GM21390 (cell line): ENCODE measurements around the gene SLC25A41.

Experiments used
- ATAC-seq: cut with Tn5 transposase; IDR thresholded peaks from one replicate; pipeline ENCODE4 v1.9.1; 2021; ENCODE audit not compliant: unreplicated experiment

Gene SLC25A41

DNA sequence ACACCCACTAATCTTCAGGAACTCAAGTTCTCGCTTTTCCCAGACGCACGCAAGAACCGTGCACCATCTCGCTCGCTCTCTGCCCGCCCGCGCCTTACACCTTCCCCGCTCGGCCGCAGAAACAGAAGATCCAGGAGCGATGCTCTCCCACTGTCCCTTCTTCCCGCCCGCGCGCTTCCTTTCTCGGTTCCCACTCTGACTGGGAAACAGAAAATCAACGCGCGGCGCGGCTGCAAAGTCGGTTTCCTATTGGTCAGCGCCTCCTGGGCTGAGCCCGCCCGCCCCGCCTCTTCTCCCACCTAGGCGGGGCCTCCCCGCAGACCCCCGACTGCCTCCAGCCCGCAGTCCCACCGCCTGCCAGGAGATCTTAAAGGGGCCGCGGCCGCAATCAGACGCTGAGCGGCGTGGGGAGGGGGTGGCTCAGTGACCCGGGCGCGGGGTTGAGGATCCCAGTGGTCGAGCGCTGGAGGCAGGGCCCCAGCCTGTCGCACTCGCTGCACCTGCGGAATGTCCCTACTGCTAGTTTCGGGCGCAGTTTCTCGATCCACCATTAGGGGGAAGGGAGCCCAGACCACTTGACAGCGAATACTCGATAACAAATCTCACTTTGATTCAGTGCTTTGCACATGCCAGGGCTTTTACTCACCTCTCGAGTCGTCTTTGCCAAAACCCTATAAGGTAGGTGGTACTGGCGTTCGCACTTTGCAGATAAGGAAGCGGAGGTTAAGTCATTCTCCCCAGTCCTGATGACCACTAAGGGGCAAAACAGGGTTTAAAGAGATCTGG is 26.7 kb upstream of the SLC25A41 start:
- peak; percentile 71 for ATAC-seq

DNA sequence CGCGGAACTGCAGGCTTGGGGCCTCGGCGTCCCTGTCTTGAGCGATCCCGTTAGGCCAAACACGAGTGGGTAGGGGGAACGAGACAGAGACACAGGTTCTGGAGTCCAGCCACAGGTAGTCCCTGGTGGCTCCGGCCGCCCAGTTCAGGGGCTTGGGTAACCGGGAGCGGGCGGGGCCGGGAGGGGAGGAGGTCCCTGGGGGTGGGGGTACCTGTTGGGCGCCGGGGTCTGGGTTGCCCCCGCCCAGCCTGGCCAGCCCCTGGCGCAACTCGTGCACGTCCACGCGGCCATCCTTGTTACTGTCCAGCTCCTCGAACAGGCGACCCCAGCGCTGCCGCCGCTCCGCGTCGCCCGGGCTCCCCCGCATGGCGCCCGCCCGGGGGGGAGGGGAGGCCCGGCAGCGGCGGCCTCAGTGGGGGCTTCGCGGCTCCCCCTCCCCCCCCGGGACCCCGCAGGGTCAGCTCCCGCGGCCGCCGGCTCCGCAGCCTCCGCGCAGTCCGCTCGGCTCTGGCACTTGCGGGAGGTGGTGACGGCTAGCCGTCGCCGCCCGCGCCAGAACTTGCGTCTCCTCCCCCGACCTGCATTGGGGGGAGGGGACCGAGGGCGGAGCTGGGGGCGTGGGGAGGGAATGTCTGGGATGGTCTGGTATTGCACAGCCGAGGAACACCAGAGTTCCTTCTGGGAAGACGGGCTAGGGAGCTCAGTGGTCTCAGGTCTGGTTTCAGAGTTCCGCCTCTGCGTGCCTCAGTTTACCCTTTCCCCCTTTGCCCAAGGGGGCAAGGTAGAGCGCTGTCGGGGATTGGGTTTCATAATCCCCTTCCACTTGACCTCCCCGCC is 25.9 kb upstream of the SLC25A41 start, which contains the start of gene SLC25A23:
SLC25A23 (minus strand) TSS at position 531 of the 837 bp plus-strand sequence; CDS start at position 367, 164 bp downstream.
- ATAC-seq, result peak; percentile 37

DNA sequence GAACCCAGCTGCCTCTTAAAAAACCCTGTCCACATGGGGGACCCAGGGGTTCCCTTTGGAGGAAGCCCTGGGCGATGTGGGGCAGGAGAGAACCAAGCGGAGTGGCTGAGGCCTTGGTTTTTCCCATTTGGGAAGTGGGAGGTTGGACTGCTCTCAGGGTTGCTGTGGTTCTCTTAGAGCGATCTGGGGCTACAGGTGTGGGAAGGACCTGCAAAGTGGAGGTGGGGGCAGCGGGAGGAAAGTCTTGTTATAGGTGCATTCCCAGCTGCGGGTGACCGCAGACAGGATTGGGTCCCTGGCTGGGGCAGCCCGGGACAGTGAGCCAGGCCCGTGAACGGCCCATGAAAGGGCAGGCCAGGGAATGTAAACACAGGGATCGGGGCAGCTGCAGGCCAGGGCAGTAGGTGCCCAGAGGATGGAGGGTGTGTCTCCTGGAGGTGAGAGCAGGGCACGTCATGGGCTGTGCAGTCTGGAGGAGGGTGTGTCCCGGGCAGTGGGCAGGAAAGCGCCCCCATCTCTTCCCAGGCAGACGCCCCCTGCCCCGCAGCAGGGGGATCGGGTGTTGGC is 25.2 kb upstream of the SLC25A41 start:
- ATAC-seq, result no peak

DNA sequence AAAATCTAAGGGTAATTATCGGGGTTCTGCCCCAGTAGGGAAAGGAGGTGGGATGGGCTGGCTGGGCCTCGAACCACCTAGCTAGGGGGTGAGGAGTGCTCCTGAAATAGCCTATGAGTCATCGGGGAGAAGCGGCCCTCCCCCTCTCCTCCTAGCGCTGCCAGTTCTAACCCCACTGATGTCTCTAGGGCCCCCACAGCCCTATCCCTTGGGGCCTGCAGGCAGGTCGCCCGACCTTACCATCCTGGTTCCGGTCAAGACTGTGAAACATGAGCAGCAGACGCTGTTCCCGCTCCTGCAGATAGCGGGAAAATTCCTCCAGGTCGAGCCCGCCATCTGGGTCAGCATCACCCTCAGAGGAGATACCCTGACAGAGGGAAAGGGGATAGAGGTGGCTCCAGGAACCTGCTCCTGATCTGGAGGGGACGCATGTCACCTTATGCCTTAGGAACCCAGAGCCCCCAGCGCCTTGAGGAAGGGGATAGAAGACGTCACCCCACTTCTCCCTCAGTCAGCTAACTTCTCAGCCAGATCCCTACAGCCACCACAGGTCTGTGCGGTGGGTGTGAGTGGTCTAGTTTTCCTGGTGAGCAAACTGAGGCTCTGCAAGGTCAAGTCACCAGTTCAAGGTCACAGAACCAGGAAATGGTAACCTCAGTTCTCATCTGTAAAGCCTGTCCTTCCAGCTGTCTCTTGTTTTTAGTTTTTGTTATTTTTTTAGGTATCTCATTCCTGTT is 24.6 kb upstream of the SLC25A41 start:
- ATAC-seq, result no peak

DNA sequence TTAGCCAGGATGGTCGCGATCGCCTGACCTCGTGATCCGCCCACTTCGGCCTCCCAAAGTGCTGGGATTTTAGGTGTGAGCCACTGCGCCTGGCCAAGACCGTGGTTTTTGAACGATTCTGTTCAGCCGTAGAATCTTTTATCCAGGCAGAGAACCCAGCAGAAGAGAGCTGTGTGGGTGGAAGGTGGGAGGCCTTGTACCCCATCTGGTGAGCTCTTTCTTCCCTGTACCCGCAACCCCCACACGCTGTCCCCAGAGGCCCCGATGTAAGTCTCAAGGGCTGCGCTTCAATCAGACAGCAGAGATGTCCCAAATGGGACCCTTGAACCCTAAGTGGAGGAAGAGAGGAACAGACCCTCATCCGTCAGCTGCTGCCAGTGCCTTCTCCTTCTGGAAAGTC is 22.4 kb upstream of the SLC25A41 start:
- no peak for ATAC-seq

DNA sequence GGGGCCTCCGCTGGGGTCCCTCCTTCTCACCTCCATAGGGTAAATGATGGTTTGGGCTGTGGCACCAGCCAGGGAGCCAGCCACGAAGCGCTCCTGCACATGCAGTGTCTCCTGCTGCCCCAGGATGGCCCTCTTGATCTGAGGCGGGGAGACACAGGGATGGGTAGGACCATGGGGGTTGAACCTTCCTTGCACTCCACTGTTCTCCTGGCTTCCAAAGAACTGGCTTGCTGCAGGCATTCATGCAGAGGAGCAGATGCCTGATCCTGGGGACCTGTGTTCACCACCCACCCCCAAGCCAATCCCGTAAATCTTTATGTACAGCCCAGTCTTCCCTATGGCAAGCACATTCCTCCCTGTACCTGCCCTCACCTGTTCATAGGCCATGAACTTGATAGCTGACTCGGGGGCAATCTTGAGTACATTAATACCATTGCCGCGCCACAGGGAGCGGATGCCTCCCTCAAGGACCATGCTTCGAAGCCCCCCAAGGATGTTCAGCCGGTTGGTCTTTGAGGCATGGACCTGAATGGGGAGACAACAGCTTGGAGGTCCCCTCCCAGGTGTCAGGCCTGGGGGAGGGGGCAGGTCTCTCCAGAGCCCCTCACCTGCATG is 20.5 kb upstream of the SLC25A41 start:
- ATAC-seq, result no peak

DNA sequence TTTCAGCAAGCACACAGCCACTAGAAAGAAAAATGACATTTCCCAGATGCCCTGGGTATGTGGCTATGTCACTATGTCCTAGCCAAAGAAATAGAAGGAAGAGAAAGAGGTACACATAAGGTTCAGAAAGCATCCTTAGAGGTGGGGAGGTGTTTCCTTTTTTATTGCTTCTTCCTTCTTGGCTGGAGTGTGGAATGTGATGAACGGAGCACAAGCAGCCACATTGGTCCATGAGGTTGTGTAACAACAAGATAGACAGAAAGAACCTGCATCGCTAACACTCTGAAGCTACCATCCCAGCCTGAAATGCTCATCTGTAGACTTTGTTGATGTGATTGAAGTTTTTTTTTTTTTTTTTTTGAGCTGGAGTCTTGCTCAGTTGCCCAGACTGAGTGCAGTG is 19.3 kb upstream of the SLC25A41 start:
- ATAC-seq, result no peak

DNA sequence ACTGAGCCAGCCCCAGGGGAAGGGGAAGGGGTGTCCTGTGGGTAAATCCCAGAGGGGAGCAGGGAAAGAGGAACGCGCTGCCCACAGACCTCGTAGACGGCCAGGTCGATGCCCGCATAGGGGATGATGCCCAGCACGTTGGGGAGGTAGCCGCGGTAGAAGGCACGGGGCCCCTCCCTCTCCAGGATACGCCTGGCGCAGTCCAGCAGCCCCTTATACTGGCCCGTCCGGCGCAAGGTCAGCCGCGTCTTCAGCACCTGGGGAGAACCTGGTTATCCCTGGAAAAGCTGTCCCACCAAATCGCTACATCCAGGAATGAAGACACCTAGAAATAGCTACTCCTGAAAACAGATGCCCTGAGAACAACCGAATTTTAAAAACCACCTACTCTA is 18.7 kb upstream of the SLC25A41 start:
- no peak for ATAC-seq

DNA sequence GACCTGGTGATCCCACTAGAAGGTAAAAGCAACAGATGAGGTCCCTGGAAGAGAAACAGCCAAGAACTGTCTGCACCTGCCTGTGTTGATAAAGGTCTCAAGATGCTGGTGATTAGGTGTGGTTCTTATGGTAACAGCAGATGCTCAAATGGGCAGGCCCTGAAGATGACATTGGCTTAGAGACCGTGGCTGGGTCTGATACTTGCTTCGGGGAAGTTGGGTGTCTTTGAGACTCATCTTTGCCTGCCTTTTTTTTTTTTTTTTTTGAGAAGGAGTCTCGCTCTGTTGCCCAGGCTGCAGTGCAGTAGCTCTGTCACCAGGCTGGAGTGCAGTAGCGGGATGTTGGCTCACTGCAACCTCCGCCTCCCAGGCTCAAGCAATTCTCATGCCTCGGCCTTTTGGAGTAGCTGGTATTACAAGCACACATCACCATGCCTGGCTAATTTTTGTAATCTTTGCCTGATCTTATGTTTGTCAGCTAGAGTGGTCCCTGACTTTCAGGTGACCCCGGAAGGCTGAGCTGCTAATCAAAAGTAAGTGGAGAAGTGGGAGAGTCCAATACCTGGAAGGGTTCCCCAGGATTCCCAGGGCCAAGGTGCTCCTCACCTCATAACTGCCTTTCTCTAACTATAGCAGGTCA is 18.1 kb upstream of the SLC25A41 start:
- no peak for ATAC-seq

DNA sequence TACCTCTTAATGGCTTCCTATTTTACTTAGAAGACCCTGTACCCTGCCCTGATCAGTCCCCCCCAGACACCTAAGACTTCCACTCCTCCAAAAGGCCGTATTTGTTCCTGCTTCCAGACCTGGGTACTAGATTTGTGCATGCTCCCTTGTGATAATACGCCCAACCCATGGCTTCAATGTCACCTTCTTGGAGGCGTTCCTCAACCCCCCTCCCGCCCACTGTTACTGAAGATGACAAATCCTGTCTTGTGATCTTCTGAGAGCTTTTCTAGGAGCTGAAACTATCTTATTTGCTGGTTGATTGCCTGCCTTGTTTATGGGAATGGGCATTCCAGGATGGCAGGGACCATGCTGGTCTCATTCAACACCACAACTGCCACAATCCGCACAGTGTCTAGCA is 16.6 kb upstream of the SLC25A41 start:
- ATAC-seq, result no peak

DNA sequence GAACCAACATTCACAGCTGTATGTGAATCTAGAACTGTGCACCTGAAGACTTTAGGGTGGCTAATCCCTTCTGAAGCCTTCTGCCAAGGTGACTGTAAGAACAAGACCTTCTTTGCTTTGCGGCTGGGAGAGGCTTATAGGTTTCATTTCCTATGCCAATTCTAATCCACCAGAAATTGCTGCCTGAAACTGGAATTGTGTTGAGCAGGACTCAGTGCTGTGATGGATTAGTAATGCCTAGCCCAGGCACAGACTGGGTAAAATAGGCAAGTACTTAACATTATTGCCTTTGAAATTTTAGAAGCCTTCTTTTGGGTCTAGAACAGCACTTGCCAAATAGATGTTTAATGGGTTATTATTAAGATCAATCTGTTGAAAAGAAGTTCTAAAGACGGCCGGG is 14.5 kb upstream of the SLC25A41 start:
- no peak for ATAC-seq

DNA sequence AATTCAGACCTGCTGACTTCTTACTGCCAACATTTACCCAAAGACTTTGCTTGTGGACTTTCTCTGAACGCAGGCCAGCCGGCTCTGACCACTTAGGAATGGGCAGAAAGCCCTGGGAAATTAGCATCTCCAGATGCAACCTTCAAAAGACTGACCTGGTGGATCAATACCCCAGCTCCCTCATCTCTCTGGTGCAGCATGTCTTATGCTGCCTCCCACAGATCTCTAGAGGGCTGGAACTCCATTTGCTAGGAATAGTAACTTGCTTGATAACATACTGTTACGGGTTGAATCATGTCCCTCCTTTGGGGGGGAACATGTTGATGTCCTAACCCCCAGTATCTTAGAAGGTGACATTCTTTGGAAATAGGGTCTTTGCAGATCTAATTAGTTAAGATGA is 12.9 kb upstream of the SLC25A41 start:
- ATAC-seq, result no peak

DNA sequence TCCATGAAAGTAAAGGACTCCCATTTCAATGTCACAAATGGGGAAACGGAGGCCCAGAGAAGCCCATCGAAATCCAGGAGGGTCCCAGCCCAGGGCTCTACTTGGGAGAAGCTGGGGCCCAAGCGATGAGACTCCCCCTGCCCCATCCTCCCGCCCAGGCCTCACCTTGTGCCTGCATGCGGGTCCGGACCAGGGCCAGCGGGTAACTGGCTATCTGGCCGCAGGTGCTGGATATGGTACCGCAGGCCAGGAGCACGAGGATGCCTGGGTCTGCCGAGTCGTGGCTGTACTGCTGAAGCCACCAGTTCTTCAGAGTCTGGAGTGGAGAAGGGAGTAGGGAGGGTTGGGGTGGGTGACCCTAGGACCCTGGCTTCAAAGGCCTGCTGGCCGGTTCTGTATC is 10.4 kb upstream of the SLC25A41 start:
- no peak for ATAC-seq

DNA sequence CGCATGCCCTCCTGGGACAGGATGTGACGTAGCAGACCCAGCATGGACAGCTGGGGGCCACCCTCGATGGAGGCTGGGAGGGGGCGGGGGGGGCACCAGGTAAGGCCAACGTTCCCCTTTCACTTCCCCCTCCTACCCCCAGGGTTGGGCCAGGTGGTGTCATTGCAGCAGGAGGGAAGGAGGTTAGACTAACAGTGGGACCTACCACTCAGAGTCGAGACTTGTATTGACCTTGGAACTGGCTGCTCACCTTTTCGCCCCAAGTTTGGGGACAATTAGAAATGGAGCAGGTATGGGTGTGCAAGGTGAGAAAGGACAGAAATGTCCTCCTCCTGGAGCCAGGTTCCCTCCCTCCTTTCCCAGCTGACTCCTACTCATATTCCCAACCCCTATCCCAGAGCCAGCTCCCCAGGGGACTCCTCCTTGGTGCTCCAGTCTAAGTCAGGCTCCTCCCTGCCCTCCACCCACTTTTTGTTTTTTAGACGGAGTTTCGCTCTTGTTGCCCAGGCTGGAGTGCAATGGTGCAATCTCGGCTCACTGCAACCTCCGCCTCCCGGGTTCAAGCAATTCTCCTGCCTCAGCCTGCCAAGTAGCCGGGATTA is 8.6 kb upstream of the SLC25A41 start:
- no peak for ATAC-seq

DNA sequence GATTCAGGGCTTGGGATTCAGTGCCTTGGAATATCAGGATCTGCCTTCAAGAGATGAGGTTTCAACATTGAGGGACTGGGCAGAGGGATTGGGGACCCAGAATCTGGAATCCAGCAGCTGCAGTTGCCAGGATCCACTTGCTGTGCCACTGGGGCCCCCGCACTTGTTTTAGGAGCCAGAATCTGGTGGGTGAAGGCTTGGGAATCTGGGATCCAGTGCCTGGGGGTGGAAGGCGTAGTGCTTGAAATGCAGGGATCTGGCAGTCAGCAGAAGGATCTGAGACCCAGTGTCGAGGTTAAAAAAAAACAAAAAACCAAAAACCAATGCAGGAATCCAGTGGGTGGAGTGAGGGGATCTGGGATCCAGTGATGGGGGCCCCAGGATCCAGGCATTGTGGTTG is 7.3 kb upstream of the SLC25A41 start:
- no peak for ATAC-seq

DNA sequence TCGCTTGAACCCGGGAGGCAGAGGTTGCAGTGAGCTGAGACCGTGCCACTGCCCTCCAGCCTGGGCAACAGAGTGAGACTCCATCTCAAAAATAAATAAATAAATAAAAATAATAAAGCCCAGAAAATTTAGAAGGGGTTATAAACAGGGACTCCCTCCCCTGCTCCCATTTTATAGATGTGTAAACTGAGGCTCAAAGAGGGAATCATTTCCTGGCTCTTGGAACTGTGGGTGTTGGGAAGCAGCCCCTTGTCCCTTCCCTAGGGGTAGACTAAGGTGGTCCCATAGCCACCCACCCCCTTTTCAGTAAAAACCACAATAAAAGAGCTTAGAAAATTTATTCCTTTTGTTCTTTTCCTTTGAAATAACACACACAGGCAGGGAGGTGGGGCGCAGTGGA is 6.2 kb upstream of the SLC25A41 start:
- ATAC-seq, result no peak

DNA sequence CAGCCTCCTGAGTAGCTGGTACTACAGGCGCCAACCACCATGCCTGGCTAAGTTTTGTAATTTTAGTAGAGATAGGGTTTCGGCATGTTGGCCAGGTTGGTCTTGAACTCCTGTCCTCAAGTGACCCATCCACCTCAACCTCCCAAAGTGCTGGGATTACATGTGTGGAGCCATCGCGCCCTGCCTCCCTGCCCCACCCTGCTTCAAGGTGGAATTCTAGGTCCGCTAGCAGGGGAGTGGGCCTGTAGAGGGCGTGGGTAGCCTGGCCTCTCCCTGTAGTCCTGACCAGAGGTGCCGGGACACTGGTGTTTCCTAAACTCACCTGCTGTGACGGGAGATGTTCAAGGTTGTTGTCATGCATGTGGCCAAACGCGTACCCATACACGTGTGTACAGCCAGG is 398 bp downstream of the SLC25A41 start:
- ATAC-seq, result no peak

DNA sequence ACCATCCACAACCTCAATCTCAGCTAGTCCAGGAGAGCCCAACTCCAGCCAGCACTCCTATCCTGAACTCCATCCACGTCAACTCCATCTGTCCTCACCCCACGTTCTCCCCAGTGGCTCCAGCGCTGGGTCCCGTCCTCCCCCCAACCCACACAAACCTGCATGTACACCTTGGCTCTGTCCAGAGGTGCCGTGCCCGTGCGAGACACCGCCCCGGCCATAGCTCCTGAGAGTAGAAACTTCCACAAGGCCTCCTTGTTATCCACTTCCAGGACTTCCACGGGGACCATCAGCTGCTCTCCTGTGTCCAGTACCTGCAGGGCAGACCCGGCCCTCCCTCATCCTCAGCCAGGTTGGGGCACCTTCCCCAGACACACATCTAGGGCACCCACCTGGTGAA is 1.7 kb downstream of the SLC25A41 start:
- no peak for ATAC-seq

DNA sequence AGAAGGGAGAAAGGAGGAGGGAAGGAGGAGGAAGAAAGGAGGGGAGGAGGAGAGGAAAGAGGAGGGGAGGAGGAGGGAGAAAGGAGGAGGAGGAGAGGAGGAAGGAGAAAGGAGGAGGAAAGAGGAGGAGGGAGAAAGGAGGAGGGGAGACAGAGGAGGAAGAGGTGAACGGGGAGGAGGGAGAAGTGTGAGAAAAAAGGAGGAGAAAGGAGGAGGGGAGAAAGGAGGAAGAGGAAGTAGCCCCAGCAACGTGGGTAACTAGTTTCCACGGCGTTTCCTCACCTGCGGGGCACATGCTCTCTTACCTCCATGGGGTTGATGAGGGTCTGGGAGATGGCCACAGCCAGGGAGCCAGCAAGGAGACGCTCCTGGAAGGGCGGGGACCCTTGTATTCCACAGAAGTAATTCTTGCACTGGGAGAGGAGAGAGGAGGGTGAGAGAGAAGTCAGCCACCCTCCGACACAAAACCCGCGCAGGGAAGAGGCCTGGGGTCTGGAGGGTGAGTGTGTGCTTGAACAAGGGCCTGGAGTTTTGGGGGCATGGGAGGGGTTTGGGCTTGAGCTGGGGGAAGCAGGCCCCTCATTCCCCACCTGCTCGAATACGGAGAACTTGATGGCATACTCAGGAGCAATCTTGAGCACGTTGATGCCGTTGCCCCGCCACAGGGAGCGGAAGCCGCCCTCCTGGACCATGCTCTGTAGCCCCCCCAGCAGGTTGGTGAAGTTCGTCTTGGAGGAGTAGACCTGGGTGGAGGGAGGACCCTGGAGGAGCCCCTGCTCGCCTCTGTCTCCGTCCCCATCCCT is 3.9 kb downstream of the SLC25A41 start:
- ATAC-seq, result no peak
